Hematopoietic multipotent progenitor cell treated with erythropoietin and hydrocortisone succinate and interleukin-3 and kit ligand, for 6 days (in vitro differentiated cells): ENCODE data around the gene DDX1.
"Not testable (repeated sequence)": the region's sequence is repeated elsewhere in the genome, so short reads cannot be mapped to it uniquely, and the experiment has no call there.

Experiments used
- DNase-seq: peaks from one replicate; pipeline ENCODE4 v3.0.0-alpha.2; 2015

The DDX1 gene

GRCh38 chr2:15678909-15679308 lies 87.2 kb downstream of the DDX1 start:
- no peak for DNase-seq

DNA sequence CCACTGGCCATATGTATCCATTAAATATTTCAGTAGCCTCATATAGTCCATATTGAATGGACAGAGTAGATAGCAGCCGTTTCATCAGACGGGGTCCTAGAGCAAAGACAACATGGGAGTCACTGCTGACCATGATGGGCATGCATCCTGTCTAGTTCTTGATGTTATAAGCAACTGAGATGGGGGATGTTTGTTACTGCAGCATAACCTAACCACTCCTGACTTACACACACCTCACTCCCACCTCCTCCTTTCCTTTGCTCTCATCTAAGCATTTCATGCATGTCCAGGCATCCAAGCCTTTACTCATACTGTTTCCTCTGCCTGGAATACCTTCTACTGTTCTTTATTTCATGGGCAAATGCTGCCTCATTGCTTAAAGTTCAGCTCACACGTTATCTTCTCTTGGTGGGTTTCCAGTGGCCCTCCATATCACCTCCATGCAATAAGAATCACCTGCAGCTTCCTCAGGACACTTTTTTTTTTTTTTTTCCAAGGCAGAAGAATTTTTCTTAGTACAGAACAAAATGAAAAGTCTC lies 87.8 kb downstream of the DDX1 start:
- no peak for DNase-seq

DNA sequence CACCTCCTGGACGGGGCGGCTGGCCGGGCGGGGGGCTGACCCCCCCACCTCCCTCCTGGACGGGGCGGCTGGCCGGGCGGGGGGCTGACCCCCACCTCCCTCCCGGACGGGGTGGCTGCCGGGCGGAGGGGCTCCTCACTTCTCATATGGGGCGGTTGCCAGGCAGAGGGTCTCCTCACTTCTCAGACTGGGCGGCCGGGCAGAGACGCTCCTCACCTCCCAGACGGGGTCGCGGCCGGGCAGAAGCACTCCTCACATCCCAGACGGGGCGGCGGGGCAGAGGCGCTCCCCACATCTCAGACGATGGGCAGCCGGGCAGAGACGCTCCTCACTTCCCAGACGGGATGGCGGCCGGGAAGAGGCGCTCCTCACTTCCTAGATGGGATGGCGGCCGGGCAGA lies 88.5 kb downstream of the DDX1 start:
- not testable (repeated sequence) for DNase-seq
